Cardiac muscle cell (in vitro differentiated cells and primary cell): ENCODE data around the gene MGLL. TPM values are rescaled to one million over a fixed set of nuclear protein-coding genes. Genes with fewer than 3 reads are reported as not detected.

Experiments
- DNase-seq, 2 donors: peaks; one replicate each; pipeline versions ENCODE4 v3.0.0 to v3.0.0-alpha.2; 2010 to 2017; ENCODE audit warnings: low read depth in 1 of 2, low spot score in 1 of 2
- H3K27ac ChIP-seq: fragments of 200-600 bp; sonication (generic); 2 replicates; pipeline ENCODE4 v1.5.1; 2016
- H3K27me3 ChIP-seq: fragments of 200-600 bp; sonication (generic); 2 replicates; pipeline ENCODE4 v1.6.0; 2016; ENCODE audit warnings: control low read depth
- H3K36me3 ChIP-seq: fragments of 200-600 bp; sonication (generic); 2 replicates; pipeline ENCODE4 v1.5.1; 2016; ENCODE audit warnings: control low read depth
- H3K4me1 ChIP-seq: fragments of 200-600 bp; sonication (generic); 2 replicates; pipeline ENCODE4 v1.8.1; 2017; ENCODE audit warnings: low read depth, mild to moderate bottlenecking, mixed run types
- H3K4me3 ChIP-seq: fragments of 200-600 bp; sonication (generic); 2 replicates; pipeline ENCODE4 v1.5.1; 2016; ENCODE audit warnings: mild to moderate bottlenecking
- H3K9me3 ChIP-seq: fragments of 200-600 bp; sonication (generic); 2 replicates; pipeline ENCODE4 v1.5.1; 2017; ENCODE audit warnings: low read depth, mild to moderate bottlenecking, control low read depth
- CTCF ChIP-seq: IDR thresholded peaks from 2 replicates; pipeline ENCODE4 v1.5.1; 2012; ENCODE audit warnings: low read depth, mild to moderate bottlenecking, low read length
- polyA plus RNA-seq: library from polyadenylated mRNA; unstranded; fragments of >200 nt; fragmentation: Nextera tagmentation; extraction: Ambion mirVana; gene quantifications from 2 replicates; pipeline ENCODE4 v1.2.1, GENCODE V29; 2016
- total RNA-seq: library from RNA; depleted of rRNA; stranded (reverse); fragments of >200 nt; gene quantifications from 2 replicates; pipeline ENCODE4 v1.2.3, GENCODE V29; 2016

MGLL gene
- total and polyA plus RNA-seq, 2 experiments from 2014 or later, result 1.0 TPM

GRCh38 chr3:127697551-127698240 is 124.6 kb downstream of the MGLL start:
- H3K4me1 ChIP-seq, result peaks cover 4% of the 10 kb centered on the region
- H3K27me3 ChIP-seq, result no peaks in the 10 kb centered on the region
- DNase-seq, result peak; percentile 73 to 94
- no peaks in the 10 kb centered on the region for H3K36me3 ChIP-seq
- no peak overlapping the region for H3K27ac ChIP-seq
- no peak overlapping the region for H3K4me3 ChIP-seq
- TF ChIP-seq CTCF, result no peak
- H3K9me3 ChIP-seq, result no peaks in the 10 kb centered on the region

- no peak for DNase-seq
- H3K4me1 ChIP-seq, result peaks cover 4% of the 10 kb centered on the region
Observed at GRCh38 chr3:127694467-127695215, 127.7 kb downstream of the MGLL start.

GRCh38 chr3:127693336-127693843 is 128.9 kb downstream of the MGLL start:
- TF ChIP-seq CTCF, result no peak
- no peak overlapping the region for H3K27ac ChIP-seq
- H3K4me1 ChIP-seq, result peaks cover 4% of the 10 kb centered on the region
- H3K9me3 ChIP-seq, result no peaks in the 10 kb centered on the region
- no peak overlapping the region for H3K4me3 ChIP-seq
- no peaks in the 10 kb centered on the region for H3K36me3 ChIP-seq
- no peaks in the 10 kb centered on the region for H3K27me3 ChIP-seq
- DNase-seq, result no peak

More at GRCh38 chr3:127694467-127695215, 127.7 kb downstream of the MGLL start:
- TF ChIP-seq CTCF, result peak; percentile 14
- H3K36me3 ChIP-seq, result no peaks in the 10 kb centered on the region
- no peak overlapping the region for H3K4me3 ChIP-seq
- no peaks in the 10 kb centered on the region for H3K27me3 ChIP-seq
- H3K9me3 ChIP-seq, result no peaks in the 10 kb centered on the region
- H3K27ac ChIP-seq, result no peak overlapping the region

GRCh38 chr3:127692501-127693335 is 129.6 kb downstream of the MGLL start:
- H3K4me3 ChIP-seq, result no peak overlapping the region
- no peaks in the 10 kb centered on the region for H3K9me3 ChIP-seq
- no peak for DNase-seq
- H3K36me3 ChIP-seq, result no peaks in the 10 kb centered on the region
- TF ChIP-seq CTCF, result no peak
- H3K27ac ChIP-seq, result no peak overlapping the region
- no peaks in the 10 kb centered on the region for H3K27me3 ChIP-seq
- H3K4me1 ChIP-seq, result peaks cover under 1% of the 10 kb centered on the region

DNA sequence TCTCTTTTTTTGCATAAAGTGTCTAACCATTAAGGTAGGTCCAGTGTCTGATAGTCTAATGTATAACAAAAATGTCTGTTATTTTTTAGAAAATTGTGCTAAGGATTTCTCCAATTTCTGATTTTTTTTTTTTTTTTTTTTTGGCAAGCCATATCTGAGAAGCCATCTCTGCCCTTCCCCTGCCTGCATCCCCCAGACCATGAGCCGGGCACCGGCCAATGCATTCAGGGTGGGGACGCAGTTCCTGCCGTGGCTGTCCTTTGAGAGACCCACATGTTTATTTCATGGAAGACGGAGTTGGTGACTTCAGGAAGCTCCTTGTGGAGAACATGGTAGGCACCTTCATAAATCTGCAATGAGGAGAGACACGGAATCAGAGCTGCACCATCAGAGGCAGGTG is 130.3 kb downstream of the MGLL start:
- H3K27me3 ChIP-seq, result no peaks in the 10 kb centered on the region
- no peak for DNase-seq
- H3K27ac ChIP-seq, result no peak overlapping the region
- no peak overlapping the region for H3K4me3 ChIP-seq
- no peaks in the 10 kb centered on the region for H3K9me3 ChIP-seq
- no peaks in the 10 kb centered on the region for H3K36me3 ChIP-seq
- H3K4me1 ChIP-seq, result no peaks in the 10 kb centered on the region
- no peak for TF ChIP-seq CTCF
